Measurements from ENCODE around the gene RPL23.
A peak's percentile ranks its signal among the peaks of the same experiment; 100 is the strongest.

The RPL23 gene

GRCh38 chr17:38800237-38800760 lies 53.2 kb downstream of the RPL23 start:
- DNase-seq (ENCODE audit: insufficient read length, low spot score) (no peak), FAIRE-seq (no peak)

GRCh38 chr17:38799501-38800236 lies 53.9 kb downstream of the RPL23 start, which contains the start of gene PIP4K2B:
Gene PIP4K2B, minus strand, starts transcription at chr17:38799556. Its CDS starts 132 bp downstream, at chr17:38799424.
- peak; percentile 99 for DNase-seq (ENCODE audit: insufficient read length, low spot score)
- FAIRE-seq = no peak

DNA sequence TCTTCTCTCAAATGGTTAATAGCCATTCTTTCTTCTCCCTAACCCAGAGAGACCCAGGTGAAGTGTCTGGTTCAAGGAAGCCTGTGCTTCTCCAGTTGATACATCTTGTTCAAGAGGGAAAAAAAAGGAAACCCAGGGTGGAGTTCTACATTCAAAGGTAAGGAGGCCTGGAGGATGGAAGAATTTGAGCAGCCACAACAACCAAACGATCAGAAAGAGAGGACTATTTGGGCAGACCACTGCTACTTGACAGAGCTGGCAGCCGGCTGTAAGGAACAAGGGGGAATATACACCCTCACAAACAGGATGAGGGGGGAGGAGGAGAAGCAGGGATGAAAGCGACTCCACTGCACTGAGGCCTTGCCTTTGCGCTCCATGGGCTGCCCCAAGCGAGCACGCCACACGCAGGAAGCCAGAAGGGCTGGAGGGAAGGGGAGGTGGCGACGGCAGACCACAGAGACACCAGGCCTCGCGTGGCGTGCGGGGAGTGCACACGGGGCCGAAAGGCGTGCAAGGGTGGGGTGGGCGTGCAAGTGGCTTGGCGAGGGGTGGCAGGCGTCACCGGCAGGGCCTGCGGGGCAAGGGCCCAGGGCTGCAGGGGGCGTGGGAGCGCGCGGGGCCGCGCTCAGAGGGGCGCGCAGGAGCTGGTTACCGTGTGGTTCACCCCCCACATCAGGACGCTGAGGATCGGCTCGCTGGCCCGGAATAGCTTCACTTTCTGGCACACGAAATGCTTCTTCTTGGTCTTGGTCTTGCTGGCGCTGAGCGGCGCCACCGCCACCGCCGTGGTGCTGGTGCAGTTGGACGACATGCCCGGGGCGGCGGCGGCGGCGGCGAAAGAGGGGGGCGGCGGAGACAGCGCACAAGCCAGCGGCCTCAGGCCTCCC lies 54.7 kb downstream of the RPL23 start:
- DNase-seq (ENCODE audit: insufficient read length, low spot score) = peak; percentile 51
- no peak for FAIRE-seq
